ENCODE results near the gene CDCA3.

CDCA3 gene

DNA sequence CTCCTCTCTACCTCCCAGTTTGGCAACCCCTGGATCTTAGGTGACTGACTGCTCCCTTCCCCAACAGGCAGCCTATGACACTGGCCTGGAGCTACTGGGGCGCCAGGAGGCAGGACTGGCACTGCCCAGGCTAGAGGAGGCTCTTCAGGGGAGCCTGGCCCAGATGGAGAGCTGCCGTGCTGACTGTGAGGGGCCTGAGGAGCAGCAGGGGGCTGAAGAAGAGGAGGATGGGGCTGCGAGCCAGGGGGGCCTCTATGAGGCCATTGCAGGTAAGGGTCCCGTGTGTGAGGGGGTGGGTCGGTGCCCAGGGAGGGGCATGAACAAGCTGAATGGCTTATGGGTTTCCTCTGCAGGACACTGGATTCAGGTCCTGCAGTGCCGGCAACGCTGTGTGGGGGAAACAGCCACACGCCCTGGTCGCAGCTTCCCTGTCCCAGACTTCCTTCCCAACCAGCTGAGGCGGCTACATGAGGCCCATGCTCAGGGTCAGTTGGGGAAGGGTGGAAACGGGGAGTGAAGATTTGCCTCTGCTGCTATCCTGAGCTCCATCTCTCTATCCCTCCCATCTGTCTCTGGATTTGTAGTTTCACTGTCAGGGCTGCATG lies 20.7 kb downstream of the CDCA3 start:
- no peak for DNase-seq (ENCODE audit: low read depth in 1 of 2, low spot score in 1 of 2)
- in situ Hi-C loops (cut with HindIII; ENCODE audit: low pct_unique_long_range_greater_than_20kb, low sequenced_read_pairs), result no loop called here
- no peak for TF ChIP-seq JUND (IDR thresholded peaks at IDR 0.05; ENCODE audit: low read depth)

DNA sequence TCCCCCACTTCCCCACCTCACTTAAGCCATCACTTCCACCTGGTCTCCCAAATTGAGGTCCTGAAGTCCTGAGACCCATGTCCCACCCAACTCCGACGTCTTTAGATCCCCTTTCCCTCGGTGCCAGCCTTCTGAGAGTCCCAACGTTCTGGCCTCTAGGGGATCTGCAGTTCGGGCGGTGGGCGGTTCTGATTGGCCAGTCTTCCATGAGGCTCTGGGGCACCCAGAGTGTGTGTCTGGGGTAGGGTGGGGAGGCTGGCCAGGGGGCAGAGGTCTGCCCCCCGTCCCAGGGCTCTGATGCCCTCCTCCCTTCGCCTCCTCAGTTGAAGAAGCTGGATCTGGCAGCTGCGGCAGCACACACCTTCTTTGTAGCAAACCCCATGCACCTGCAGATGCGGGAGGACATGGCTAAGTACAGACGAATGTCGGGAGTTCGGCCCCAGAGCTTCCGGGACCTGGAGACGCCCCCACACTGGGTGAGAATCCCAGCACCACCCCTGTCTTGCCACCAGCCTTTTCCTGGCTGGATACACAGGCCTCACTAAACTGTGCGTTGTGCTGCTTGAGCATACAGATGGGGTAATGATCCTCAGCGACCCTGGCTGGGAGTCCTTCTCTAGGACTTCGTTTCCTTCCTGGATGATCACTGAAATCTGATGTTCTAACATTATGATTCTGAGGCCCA lies 21.4 kb downstream of the CDCA3 start:
- in situ Hi-C loops (cut with HindIII; ENCODE audit: low pct_unique_long_range_greater_than_20kb, low sequenced_read_pairs), result no loop called here
- no peak for DNase-seq (ENCODE audit: low read depth in 1 of 2, low spot score in 1 of 2)
- no peak for TF ChIP-seq JUND (IDR thresholded peaks at IDR 0.05; ENCODE audit: low read depth)

DNA sequence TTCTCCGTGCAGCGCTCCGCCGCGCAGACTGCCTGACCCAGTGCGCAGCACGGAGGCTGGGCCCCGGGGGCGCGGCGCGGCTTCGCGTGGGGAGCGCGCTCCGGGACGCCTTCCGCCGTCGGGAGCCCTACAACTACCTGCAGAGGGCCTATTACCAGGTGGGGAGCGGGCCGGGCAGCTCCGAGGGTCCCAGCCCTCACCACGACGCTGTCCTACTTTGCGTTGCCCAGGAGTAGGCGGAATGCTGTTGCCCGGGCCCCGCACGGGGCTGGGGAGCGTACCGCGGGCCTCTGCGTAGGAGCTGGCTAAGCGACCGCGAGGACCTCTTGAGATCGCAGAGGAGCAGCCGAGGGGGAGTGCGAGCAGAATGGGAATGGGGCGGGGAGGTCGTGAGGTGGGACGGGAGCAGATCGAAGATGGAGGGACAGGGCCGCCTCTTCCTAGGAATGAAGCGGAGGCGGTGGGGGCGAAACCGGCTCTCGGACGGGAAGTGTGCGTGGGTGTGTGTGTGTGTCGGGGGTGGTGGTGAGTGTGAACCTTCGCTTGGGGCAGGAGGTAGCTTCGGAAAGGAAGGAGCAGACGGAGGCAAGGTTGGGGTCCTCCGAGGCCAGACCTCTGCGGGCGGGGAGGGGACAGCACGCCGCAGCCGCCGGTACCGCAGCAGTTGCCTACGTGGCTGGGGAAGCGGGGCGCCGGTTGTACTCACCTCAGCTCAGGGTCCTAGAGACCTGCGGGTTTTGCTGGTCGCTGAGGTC lies 22.1 kb downstream of the CDCA3 start:
- in situ Hi-C loops (cut with HindIII; ENCODE audit: low pct_unique_long_range_greater_than_20kb, low sequenced_read_pairs), result no loop called here
- TF ChIP-seq JUND (IDR thresholded peaks at IDR 0.05; ENCODE audit: low read depth), result no peak
- DNase-seq (ENCODE audit: low read depth in 1 of 2, low spot score in 1 of 2), result no peak

GRCh38 chr12:6827982-6828780 lies 22.9 kb downstream of the CDCA3 start, which contains the start of gene P3H3:
Gene P3H3, plus strand, starts transcription at chr12:6828407. Its CDS starts 34 bp downstream, at chr12:6828441.
- in situ Hi-C loops (cut with HindIII; ENCODE audit: low pct_unique_long_range_greater_than_20kb, low sequenced_read_pairs), result no loop called here
- no peak for DNase-seq (ENCODE audit: low read depth in 1 of 2, low spot score in 1 of 2)

DNA sequence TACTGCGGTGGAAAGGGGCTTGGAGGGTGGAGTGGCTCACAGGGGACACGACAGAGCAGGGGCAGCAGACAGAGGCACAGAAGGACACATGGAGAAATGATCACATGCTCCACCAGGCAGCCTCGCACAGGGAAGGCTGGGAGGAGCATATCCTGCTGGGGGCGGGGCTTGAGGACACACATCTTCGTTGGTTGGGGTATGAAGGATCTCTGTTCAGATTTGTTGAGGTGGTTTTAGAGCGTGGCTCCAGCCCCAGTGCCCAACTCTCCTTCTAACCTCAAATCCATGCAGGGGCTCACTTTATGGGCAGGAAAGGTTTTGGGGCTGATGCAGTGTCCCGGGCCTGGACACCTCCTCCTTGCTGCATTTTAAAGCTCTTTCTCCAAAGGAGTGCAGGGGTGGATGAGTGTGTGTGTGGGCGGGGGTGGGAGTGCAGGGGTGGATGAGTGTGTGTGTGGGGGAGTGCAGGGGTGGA lies 23.6 kb downstream of the CDCA3 start:
- no peak for TF ChIP-seq JUND (IDR thresholded peaks at IDR 0.05; ENCODE audit: low read depth)
- in situ Hi-C loops (cut with HindIII; ENCODE audit: low pct_unique_long_range_greater_than_20kb, low sequenced_read_pairs), result no loop called here
- peak in 1 of 2 experiments; percentile 54 for DNase-seq (ENCODE audit: low read depth in 1 of 2, low spot score in 1 of 2)

More at GRCh38 chr12:6827982-6828780, 22.9 kb downstream of the CDCA3 start, which contains the start of gene P3H3:
- no peak for TF ChIP-seq JUND (IDR thresholded peaks at IDR 0.05; ENCODE audit: low read depth)

DNA sequence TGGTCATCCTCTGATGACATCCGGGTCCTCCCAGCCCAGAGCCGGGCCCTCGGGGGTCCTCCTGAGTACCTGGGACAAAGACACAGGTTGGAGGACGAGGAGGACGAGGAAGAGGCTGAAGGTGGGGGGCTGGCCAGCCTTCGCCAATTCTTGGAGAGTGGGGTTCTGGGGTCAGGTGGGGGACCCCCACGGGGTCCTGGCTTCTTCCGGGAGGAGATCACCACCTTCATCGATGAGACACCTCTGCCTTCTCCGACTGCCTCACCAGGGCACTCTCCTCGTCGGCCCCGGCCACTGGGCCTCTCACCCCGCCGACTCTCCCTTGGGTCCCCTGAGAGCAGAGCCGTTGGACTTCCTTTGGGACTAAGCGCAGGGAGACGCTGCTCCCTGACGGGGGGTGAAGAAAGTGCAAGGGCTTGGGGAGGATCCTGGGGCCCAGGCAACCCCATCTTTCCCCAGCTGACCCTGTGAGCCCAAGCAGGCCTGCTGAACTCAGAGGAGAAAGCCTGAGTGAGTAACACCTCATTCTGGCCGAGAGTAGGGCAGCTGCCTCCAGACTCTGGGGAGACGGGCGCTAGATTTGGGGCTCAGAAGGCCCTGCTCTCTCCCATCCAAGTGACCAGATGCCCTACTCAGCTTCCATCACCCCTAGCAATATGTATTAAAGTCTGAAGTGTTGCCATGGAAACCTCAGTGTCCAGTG lies 24.2 kb downstream of the CDCA3 start:
- no peak for TF ChIP-seq JUND (IDR thresholded peaks at IDR 0.05; ENCODE audit: low read depth)
- in situ Hi-C loops (cut with HindIII; ENCODE audit: low pct_unique_long_range_greater_than_20kb, low sequenced_read_pairs), result no loop called here
- DNase-seq (ENCODE audit: low read depth in 1 of 2, low spot score in 1 of 2), result no peak

GRCh38 chr12:6826125-6826733 lies 24.9 kb downstream of the CDCA3 start:
- TF ChIP-seq JUND (IDR thresholded peaks at IDR 0.05; ENCODE audit: low read depth), result no peak
- DNase-seq (ENCODE audit: low read depth in 1 of 2, low spot score in 1 of 2), result no peak
- in situ Hi-C loops (cut with HindIII; ENCODE audit: low pct_unique_long_range_greater_than_20kb, low sequenced_read_pairs), result no loop called here

- peak; percentile 64 to 70 for DNase-seq (ENCODE audit: low read depth in 1 of 2, low spot score in 1 of 2)
- in situ Hi-C loops (cut with HindIII; ENCODE audit: low pct_unique_long_range_greater_than_20kb, low sequenced_read_pairs), result no loop called here
- no peak for TF ChIP-seq JUND (IDR thresholded peaks at IDR 0.05; ENCODE audit: low read depth)
These were observed 25.5 kb downstream of the CDCA3 start for GRCh38 chr12:6825398-6826124.

GRCh38 chr12:6824901-6825381 lies 26.1 kb downstream of the CDCA3 start:
- in situ Hi-C loops (cut with HindIII; ENCODE audit: low pct_unique_long_range_greater_than_20kb, low sequenced_read_pairs), result no loop called here
- no peak for TF ChIP-seq JUND (IDR thresholded peaks at IDR 0.05; ENCODE audit: low read depth)

GRCh38 chr12:6824085-6824775 lies 26.9 kb downstream of the CDCA3 start:
- in situ Hi-C loops (cut with HindIII; ENCODE audit: low pct_unique_long_range_greater_than_20kb, low sequenced_read_pairs), result no loop called here
- no peak for TF ChIP-seq JUND (IDR thresholded peaks at IDR 0.05; ENCODE audit: low read depth)
- peak in 1 of 2 experiments; percentile 32 for DNase-seq (ENCODE audit: low read depth in 1 of 2, low spot score in 1 of 2)

More at GRCh38 chr12:6824901-6825381, 26.1 kb downstream of the CDCA3 start:
- DNase-seq (ENCODE audit: low read depth in 1 of 2, low spot score in 1 of 2), result no peak
